8988T (cell line): ENCODE measurements around the gene BDNF.
"Not testable (repeated sequence)": the region's sequence is repeated elsewhere in the genome, so short reads cannot be mapped to it uniquely, and the experiment has no call there.

Experiments
- DNase-seq: peaks from one replicate; pipeline ENCODE4 v3.0.0; 2011

BDNF gene

DNA sequence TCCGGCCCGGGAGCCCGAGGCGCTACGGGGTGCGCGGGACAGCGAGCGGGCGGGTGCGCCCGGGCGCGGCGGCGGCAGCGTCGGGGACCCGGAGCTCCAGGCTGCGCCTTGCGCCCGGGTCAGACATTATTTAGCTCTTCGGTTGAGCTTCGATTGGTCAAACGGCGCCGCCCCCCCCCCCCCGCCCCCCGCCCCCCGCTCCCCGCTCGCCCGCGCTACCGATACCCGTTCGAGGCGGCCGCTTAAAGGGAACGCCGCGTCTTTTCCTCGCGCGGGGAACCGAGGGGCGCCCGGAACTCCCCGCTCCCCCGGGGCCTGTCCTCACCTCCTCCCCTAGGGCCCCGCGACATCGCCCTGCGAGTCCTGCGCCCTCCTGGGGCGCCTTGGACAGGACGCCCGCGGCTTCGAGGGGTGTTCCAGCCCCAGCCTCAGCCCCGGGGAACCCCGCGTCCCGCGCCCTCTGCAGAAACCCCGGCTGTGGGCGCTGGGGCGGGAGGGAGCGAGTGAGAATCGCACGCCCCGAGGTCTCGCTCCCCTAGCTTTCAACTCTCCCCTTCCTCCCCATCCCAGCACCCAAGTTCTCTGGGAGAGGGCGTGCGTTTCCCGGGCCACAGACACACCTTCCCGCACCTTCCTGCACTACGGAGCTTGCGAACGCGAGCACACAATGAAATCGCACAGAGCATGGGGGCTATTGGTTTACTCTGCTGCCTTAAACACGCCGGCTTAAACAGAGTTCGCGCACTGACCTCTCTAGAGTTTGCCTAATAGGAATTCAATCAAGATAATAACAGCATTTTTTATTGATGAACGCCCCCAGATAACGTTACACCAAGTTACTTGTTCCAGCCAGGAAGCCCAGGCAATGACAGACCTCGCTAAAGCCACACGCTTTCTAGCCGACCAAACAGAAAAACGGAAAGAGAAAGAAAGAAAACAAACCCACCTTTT, at the start of gene BDNF:
BDNF (minus strand) TSS at position 105 of the 951 bp plus-strand sequence. CDS start 41,891 bp downstream, outside the sequence.
- DNase-seq: peak; percentile 37

GRCh38 chr11:27740362-27741013, 40.2 kb upstream of the BDNF start:
- no peak for DNase-seq

DNA sequence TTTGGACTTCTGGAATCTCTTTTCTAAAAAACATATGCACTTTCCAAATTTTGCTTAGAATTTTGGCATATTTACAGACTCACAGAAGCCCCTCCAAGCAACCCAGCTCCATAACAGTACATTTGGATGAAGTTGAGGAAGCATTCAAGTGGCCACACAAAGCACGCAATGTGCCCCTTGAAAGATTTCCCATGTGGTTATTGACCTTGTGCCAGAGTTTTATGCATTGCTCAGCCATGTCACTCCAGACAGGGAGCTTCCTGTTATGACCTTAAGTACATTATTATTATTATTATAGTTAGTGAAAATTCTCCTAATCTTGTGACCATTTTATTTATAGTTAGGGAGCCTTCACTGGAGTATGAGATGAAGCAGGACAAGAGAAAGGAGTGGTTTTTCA, 35.0 kb upstream of the BDNF start:
- no peak for DNase-seq

- DNase-seq: not testable (repeated sequence)
Measured at GRCh38 chr11:27731803-27732202, 31.5 kb upstream of the BDNF start.

GRCh38 chr11:27726981-27727380, 26.7 kb upstream of the BDNF start:
- DNase-seq: no peak

DNA sequence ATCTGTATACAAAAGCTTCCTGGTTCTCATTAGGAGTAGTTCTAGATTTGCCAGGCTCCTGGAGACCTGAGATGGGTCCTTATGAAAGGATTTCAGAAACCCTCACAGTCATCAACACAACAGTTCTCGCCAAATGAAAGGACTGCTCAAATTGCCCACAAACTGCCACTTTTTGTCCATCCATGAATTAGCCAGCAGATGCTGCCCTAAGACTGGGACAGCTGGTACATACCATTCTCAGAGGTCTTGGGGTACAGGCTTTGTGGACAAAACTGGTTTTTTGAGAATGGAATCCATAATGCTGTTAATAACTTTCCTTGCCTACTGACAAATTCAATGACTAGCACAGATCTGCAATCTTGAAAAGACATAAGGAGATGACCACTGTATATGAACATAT, 23.4 kb upstream of the BDNF start:
- no peak for DNase-seq

DNA sequence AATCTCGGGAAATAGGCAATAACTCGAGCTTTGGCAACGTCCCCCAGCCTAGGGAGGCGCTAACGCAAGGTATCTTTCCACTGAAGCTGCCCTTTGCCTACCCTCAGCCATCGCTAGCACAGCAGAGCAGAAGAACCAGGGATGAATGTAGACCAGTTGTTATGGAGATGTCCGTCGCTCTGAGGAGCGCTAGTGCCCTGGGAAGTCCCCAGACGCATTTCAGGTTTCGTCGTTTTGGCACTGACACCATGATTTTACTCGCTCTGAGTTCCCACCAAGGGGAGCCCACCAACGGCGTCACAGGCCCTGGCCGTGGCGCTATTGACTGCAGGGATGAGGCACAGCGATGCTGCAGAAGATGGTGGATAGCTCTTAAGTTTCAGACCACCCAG, 22.7 kb upstream of the BDNF start:
- DNase-seq: no peak

- DNase-seq: no peak
Measured at GRCh38 chr11:27722117-27722952, 22.1 kb upstream of the BDNF start.

DNA sequence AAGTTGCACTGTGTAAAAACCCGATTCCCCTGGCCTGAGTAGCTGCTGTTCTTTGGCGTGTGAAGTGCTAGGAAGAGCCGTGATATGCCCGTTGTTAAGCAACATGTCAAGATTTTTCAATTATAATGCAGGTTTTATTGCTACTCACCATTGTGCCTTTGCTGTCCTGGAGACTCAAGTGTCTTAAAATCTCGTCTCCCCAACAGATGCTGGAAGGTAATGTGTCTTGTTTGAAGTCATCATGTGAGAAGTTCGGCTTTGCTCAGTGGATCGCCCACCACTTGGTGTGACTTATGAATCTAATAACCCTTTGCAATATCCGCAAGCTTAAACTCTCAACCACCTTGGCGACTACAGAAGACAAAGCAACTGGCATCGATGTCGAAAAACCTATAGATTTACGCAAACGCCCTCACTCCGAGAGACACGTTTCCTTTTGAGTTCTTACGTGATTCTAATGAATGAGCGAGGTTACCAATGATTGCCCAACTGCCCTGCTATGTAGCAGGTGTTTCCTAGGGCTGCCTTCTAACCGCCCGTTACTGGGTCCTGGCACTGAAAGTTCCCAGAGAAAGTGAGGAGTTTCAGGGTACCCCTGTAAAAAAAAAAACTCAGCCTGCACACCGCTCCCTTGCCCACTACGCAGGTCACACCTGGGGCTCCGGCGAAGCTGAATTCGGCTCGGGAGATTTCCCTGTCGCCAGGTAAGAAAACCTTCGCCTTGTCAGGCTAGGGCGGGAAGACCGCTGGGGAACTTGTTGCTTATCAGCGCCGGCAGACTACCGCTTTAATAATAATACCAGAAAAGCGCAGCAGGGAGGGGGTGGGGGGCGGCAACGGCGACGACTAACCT, 21.2 kb upstream of the BDNF start:
- DNase-seq: no peak

- DNase-seq: peak; percentile 54
Measured at GRCh38 chr11:27720277-27720830, 20.1 kb upstream of the BDNF start.

DNA sequence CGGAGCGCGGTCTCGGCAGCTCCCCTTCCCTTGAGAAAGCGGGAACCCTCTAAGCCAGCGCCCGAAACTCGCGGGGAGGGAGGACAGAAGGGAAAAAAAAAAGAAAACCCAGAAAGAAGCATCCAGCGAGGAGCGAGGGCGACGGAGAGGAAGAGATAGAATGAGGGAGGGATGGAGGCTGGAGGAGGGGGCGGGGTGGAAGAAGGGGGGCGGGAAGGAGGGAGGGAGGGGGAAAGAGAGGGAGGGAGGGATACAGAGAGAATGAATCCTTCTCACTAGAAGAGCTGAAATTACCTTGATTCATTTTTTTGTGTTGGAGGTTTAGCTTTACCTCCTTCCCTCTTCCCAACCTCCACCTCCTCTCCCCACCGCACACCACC, 19.3 kb upstream of the BDNF start:
- no peak for DNase-seq

DNA sequence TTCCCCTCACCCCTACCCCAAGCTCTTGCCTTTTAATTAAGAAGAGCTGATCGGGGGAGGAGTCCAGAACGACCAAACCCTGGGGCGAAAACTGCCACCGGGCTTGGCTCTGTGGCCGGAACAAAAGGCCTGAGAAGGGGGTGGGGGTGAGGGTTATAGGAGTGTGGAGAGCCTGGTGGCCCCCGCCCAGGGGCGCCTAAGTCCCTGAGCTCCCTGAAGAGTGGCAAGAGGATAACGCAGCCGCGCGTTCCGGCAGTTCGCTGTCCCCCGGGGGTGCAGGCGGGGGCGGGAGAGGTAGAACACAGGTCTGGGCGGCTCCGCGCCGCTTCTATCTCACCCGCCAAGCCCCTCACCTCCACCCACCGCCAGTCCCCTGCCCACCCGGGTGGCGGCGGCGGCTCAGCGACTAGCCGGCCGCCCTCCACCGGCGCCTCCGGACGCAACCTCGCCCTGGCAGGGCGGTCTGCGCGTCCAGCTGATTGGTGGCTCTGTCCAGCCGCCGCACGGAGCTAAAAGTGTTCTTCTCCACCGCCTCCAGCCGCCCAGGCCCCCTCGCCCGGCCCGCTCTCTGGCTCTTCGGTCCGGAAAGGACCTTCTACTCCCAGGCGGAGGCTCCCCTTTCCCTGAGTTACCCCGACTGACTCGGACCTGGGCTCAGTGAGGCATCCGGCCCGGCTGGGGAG, 18.7 kb upstream of the BDNF start:
- DNase-seq: peak; percentile 80

GRCh38 chr11:27718346-27718862, 18.1 kb upstream of the BDNF start:
- DNase-seq: peak; percentile 63

DNA sequence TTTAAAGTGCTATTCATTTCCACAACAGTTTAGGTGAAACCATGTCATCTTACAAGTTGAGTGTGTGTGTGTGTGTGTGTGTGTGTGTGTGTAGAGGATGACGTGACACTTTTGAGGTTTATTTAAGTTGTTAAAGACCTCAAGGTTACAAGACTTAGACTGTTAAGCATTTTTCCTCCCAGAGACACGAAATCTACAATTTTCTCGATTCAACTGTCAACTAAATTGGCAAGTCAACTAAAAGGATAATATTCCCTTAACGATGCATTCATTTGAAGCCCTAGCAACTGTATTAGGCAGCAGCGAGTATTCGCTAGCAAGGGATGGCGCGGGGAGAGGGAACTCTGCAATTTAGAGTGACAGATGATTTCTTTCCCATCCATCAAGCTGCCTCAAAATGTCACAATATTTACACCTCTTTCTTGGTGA, 17.6 kb upstream of the BDNF start:
- DNase-seq: no peak

DNA sequence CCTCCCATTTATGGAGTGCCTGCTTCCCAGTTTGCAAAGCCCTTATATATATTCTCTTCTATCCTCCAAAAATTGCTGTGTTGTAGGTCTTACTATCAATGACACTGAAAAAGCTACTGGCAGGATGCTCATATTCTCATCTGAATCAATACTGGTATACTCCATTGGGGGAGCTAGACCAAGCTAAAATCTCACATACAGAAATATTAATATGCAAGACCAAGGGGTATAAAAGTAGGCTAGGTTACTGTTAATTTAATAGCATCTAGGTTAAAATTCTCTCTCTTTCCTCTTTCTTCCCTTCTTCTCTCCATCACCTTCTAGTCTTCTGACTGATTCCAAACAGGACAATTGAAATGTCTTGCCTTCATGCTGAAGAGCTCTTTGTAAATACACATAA, 17.1 kb upstream of the BDNF start:
- DNase-seq: no peak

GRCh38 chr11:27716835-27717234, 16.6 kb upstream of the BDNF start:
- no peak for DNase-seq

- DNase-seq: no peak
Measured at GRCh38 chr11:27716216-27716615, 16.0 kb upstream of the BDNF start.

DNA sequence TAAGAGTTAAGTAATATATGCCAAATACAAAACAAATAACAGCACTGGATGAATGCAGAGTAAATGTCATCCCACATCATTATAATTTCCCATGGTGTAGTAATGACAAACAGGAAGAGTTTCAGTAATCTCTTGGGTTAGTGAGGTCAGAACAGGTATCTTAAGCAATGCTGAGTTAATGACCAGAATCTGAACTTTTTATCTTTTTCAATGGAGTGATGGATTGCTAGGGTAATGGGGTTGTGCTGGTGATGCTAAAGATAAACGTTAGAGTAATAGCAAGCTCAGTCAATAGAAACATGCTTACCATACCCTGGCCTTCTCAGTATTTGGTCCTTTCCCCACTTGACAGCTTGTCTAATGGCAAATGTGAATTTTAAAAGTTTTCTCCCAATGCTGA, 11.5 kb upstream of the BDNF start:
- DNase-seq: no peak

- no peak for DNase-seq
Measured at GRCh38 chr11:27710536-27710935, 10.3 kb upstream of the BDNF start.

DNA sequence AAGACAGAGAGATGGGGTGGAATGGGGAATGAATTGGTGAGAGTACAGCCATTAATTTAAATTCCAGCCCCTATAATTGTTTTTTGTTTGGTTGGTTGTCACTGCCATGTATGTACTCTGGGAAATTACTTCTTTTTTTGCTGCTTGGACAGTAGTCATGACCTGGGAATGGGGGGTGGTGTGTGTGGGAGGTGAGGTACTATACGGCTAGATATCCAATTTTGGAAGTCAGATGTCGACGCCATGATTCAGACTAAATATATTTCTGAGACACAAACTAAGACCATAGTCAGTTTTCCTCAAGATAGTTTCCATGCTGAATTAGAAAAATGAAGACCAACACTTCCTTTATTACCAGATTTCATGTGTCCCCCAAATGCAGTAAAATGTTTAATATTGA, 7.4 kb upstream of the BDNF start:
- DNase-seq: no peak
